ENCODE measurements around the gene TRPM2. TPM values are rescaled to one million over a fixed set of nuclear protein-coding genes. Genes with fewer than 3 reads are reported as not detected.

TRPM2 gene
- total RNA-seq, 4 donors from 2014 or later = 1.0 to 3.3 (median 3.1) TPM

GRCh38 chr21:44324854-44325107 lies 28.6 kb upstream of the TRPM2 start:
- Histone ChIP-seq H3K4me3 (no peak overlapping the region), H3K4me1 (no peaks in the 10 kb centered on the region), H3K36me3 (peaks cover 0 to 93% of the 10 kb centered on the region in 2 donors), H3K27ac (no peak overlapping the region), H3K9me3 (no peaks in the 10 kb centered on the region), H3K27me3 (no peaks in the 10 kb centered on the region)
- TF ChIP-seq POLR2AphosphoS5 (IDR thresholded peaks at IDR 0.05) = no peak
- no peak for TF ChIP-seq CTCF (IDR thresholded peaks at IDR 0.05)
- no peak for TF ChIP-seq POLR2A (IDR thresholded peaks at IDR 0.05)
- TF ChIP-seq EP300 (IDR thresholded peaks at IDR 0.05) = no peak
- no peak for ATAC-seq
- WGBS, 2 donors (ENCODE audit: low coverage in 1 of 2) = 92% methylated on average over 5 of the region's 11 CpGs; no CpG with 5 or more reads in 1 of the 2 donors

GRCh38 chr21:44325386-44326271 lies 27.8 kb upstream of the TRPM2 start:
- TF ChIP-seq POLR2AphosphoS5 (IDR thresholded peaks at IDR 0.05) (no peak), CTCF (IDR thresholded peaks at IDR 0.05) (no peak), EP300 (IDR thresholded peaks at IDR 0.05) (no peak), POLR2A (IDR thresholded peaks at IDR 0.05) (no peak)
- H3K4me1 ChIP-seq = no peaks in the 10 kb centered on the region
- ATAC-seq = no peak
- H3K4me3 ChIP-seq = no peak overlapping the region
- 72% methylated on average over 5 of the region's 44 CpGs; no CpG with 5 or more reads in 1 of the 2 donors for WGBS, 2 donors (ENCODE audit: low coverage in 1 of 2)
- no peak overlapping the region for H3K27ac ChIP-seq
- H3K36me3 ChIP-seq = peaks cover 0 to 93% of the 10 kb centered on the region in 2 donors
- H3K9me3 ChIP-seq = no peaks in the 10 kb centered on the region
- no peaks in the 10 kb centered on the region for H3K27me3 ChIP-seq

GRCh38 chr21:44326272-44326647 lies 27.2 kb upstream of the TRPM2 start:
- no peaks in the 10 kb centered on the region for H3K9me3 ChIP-seq
- TF ChIP-seq POLR2AphosphoS5 (IDR thresholded peaks at IDR 0.05) (no peak), POLR2A (IDR thresholded peaks at IDR 0.05) (no peak), CTCF (IDR thresholded peaks at IDR 0.05) (no peak), EP300 (IDR thresholded peaks at IDR 0.05) (no peak)
- no peak for ATAC-seq
- H3K27me3 ChIP-seq = no peaks in the 10 kb centered on the region
- no peak overlapping the region for H3K27ac ChIP-seq
- no peak overlapping the region for H3K4me3 ChIP-seq
- H3K36me3 ChIP-seq = peaks cover 0 to 93% of the 10 kb centered on the region in 2 donors
- no peaks in the 10 kb centered on the region for H3K4me1 ChIP-seq
- no CpG with 5 or more reads among the region's 13 CpGs for WGBS, 2 donors (ENCODE audit: low coverage in 1 of 2)

- no CpG with 5 or more reads among the region's 26 CpGs for WGBS, 2 donors (ENCODE audit: low coverage in 1 of 2)
- H3K4me3 ChIP-seq = no peak overlapping the region
- TF ChIP-seq CTCF (IDR thresholded peaks at IDR 0.05) (no peak), POLR2A (IDR thresholded peaks at IDR 0.05) (no peak), POLR2AphosphoS5 (IDR thresholded peaks at IDR 0.05) (no peak), EP300 (IDR thresholded peaks at IDR 0.05) (no peak)
- no peak overlapping the region for H3K27ac ChIP-seq
- H3K9me3 ChIP-seq = no peaks in the 10 kb centered on the region
- H3K36me3 ChIP-seq = peaks cover 0 to 93% of the 10 kb centered on the region in 2 donors
- H3K4me1 ChIP-seq = no peaks in the 10 kb centered on the region
- ATAC-seq = no peak
- H3K27me3 ChIP-seq = no peaks in the 10 kb centered on the region
Observed at GRCh38 chr21:44326716-44327602, 26.5 kb upstream of the TRPM2 start.
